H1 (cell line): ENCODE results near the gene PLCL1. TPM values are rescaled to one million over a fixed set of nuclear protein-coding genes. Genes with fewer than 3 reads are reported as not detected.

Source experiments
- POLR2A ChIP-seq, 2 experiments: IDR thresholded peaks; 1 replicate in 1 of 2; 2 replicates in 1 of 2; pipeline ENCODE4 v1.6.1; 2011; ENCODE audit warnings: low read depth in 2 of 2, low read length in 2 of 2, mild to moderate bottlenecking in 2 of 2; ENCODE audit errors: control extremely low read depth in 1 of 2
- YY1 ChIP-seq: IDR thresholded peaks from 2 replicates; pipeline ENCODE4 v1.6.1; 2011; ENCODE audit warnings: low read depth, mild to moderate bottlenecking, low read length
- polyA plus RNA-seq, 7 experiments: library from polyadenylated mRNA; depleted of rRNA in 3 of 7; stranded (reverse) in 5 of 7; unstranded in 2 of 7; fragments of >200 nt in 5 of 7; fragments of 200-250 nt in 2 of 7; gene quantifications; 1 replicate in 5 of 7; 2 replicates in 1 of 7; 4 replicates in 1 of 7; pipeline versions ENCODE4 v1.2.1 to v1.2.3, GENCODE V29; 2011 to 2013; ENCODE audit warnings: missing spikeins in 2 of 7, mixed read lengths in 2 of 7
- total RNA-seq: library from RNA; stranded (reverse); fragmentation: NEBNext Ultra II Directional; extraction: Animal tissue kit (Norgen Biotek cat#: 25700); gene quantifications from 2 replicates; pipeline ENCODE4 v1.2.1, GENCODE V29; 2021

Gene PLCL1
- total and polyA plus RNA-seq, 2 of the 8 experiments (the other 6 are each of a cell fraction or from before 2014, with no cell fraction given): not detected

DNA sequence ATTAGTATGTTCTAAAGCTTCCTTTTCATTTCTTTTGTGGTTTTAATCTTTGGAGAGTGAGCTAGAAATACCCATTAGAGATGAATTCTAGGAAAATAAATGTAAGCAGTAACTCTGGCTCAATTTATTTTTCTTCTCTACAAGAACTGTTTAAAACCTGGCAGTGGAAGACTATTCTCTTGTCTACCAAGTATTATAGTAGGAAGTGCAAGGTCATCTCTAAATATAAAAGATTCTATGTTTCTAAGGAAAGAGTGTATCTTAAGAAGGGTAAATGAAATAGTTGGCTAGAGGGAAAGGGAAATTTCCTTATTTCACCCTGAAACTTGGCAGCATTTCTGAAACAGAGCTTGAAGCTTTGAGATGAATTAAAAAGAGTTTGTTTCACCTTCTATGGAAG lies 35.5 kb downstream of the PLCL1 start (continued):
- TF ChIP-seq POLR2A (IDR thresholded peaks at IDR 0.05; ENCODE audit: control extremely low read depth in 1 of 2, low read depth in 2 of 2, low read length in 2 of 2): no peak
- no peak for TF ChIP-seq YY1
